Mesenchymal stem cell (in vitro differentiated cells and primary cell): ENCODE data around the gene AK6.

Experiments used
- DNase-seq: peaks from one replicate; pipeline ENCODE4 v3.0.0-alpha.2; 2013
- H2AFZ ChIP-seq: one replicate; pipeline ENCODE4 v1.6.1; 2013; ENCODE audit warnings: low read depth, mild to moderate bottlenecking, control low read depth, inconsistent platforms, low read length, moderate library complexity
- H2AK5ac ChIP-seq: 2 replicates; pipeline ENCODE4 v1.6.1; 2013; ENCODE audit warnings: low read length, moderate library complexity, mild to moderate bottlenecking, inconsistent platforms; ENCODE audit not compliant: severe bottlenecking
- H2BK120ac ChIP-seq: one replicate; pipeline ENCODE4 v1.6.1; 2013; ENCODE audit warnings: low read depth, mild to moderate bottlenecking, inconsistent platforms, low read length, moderate library complexity
- H2BK12ac ChIP-seq, 2 experiments: one replicate each; pipeline ENCODE4 v1.6.1; 2013; ENCODE audit warnings: inconsistent platforms in 2 of 2, low read length in 2 of 2, mild to moderate bottlenecking in 2 of 2, moderate library complexity in 2 of 2, control low read depth in 1 of 2
- H2BK15ac ChIP-seq: one replicate; pipeline ENCODE4 v1.6.1; 2013; ENCODE audit warnings: mild to moderate bottlenecking, low read depth, inconsistent platforms; ENCODE audit not compliant: poor library complexity, severe bottlenecking
- H2BK5ac ChIP-seq: 2 replicates; pipeline ENCODE4 v1.6.1; 2013; ENCODE audit warnings: low read depth, mild to moderate bottlenecking, low read length, control low read depth, inconsistent platforms; ENCODE audit not compliant: poor library complexity, severe bottlenecking
- H3K14ac ChIP-seq, 2 experiments: one replicate each; pipeline ENCODE4 v1.6.1; 2013; ENCODE audit warnings: inconsistent platforms in 2 of 2, low read length in 2 of 2, control low read depth in 1 of 2, mild to moderate bottlenecking in 1 of 2, moderate library complexity in 1 of 2
- H3K18ac ChIP-seq, 2 experiments: one replicate each; pipeline ENCODE4 v1.6.1; 2013; ENCODE audit warnings: inconsistent platforms in 2 of 2, low read length in 2 of 2, control low read depth in 1 of 2, low read depth in 1 of 2, mild to moderate bottlenecking in 1 of 2
- H3K23ac ChIP-seq, 2 experiments: one replicate each; pipeline ENCODE4 v1.6.1; 2013; ENCODE audit warnings: inconsistent platforms in 2 of 2, low read length in 2 of 2, mild to moderate bottlenecking in 2 of 2, moderate library complexity in 2 of 2, control low read depth in 1 of 2
- H3K27ac ChIP-seq: 2 replicates; pipeline ENCODE4 v1.5.1; 2013; ENCODE audit warnings: mild to moderate bottlenecking, moderate library complexity, low read length, control low read depth, inconsistent platforms; ENCODE audit not compliant: poor library complexity, severe bottlenecking
- H3K27me3 ChIP-seq, 2 experiments: 2 replicates each; pipeline versions ENCODE4 v1.6.1 to v1.7.0; 2013; ENCODE audit warnings: low read length in 2 of 2, mild to moderate bottlenecking in 2 of 2, moderate library complexity in 2 of 2, control low read depth in 1 of 2, inconsistent platforms in 1 of 2; ENCODE audit not compliant: control insufficient read depth in 1 of 2, insufficient read depth in 1 of 2
- H3K36me3 ChIP-seq, 2 experiments: 2 replicates each; pipeline versions ENCODE4 v1.6.1 to v1.7.0; 2013; ENCODE audit warnings: low read length in 2 of 2, control low read depth in 1 of 2, inconsistent platforms in 1 of 2, low read depth in 1 of 2, mild to moderate bottlenecking in 1 of 2; ENCODE audit not compliant: insufficient read depth in 2 of 2, control insufficient read depth in 1 of 2
- H3K4ac ChIP-seq, 2 experiments: one replicate each; pipeline ENCODE4 v1.6.1; 2013; ENCODE audit warnings: inconsistent platforms in 2 of 2, low read length in 2 of 2, mild to moderate bottlenecking in 2 of 2, moderate library complexity in 2 of 2, control low read depth in 1 of 2, low read depth in 1 of 2
- H3K4me1 ChIP-seq: 2 replicates; pipeline ENCODE4 v1.6.1; 2013; ENCODE audit warnings: low read depth, low read length, control low read depth; ENCODE audit not compliant: control insufficient read depth, insufficient read depth
- H3K4me2 ChIP-seq: 2 replicates; pipeline ENCODE4 v1.6.1; 2013; ENCODE audit warnings: low read length, mild to moderate bottlenecking, inconsistent platforms; ENCODE audit not compliant: poor library complexity, severe bottlenecking
- H3K4me3 ChIP-seq, 2 experiments: 2 replicates each; pipeline versions ENCODE4 v1.5.1 to v1.7.0; 2013; ENCODE audit warnings: low read length in 2 of 2, mild to moderate bottlenecking in 2 of 2, control low read depth in 1 of 2, low read depth in 1 of 2; ENCODE audit not compliant: insufficient read depth in 1 of 2
- H3K79me1 ChIP-seq: replicated peaks from 2 replicates; pipeline ENCODE4 v1.6.1; 2013; ENCODE audit warnings: mild to moderate bottlenecking, control low read depth, low read length, inconsistent platforms; ENCODE audit not compliant: poor library complexity, severe bottlenecking
- H3K9ac ChIP-seq: 2 replicates; pipeline ENCODE4 v1.7.0; 2013; ENCODE audit warnings: mild to moderate bottlenecking, low read length, moderate library complexity
- H3K9me3 ChIP-seq: 2 replicates; pipeline ENCODE4 v1.7.0; 2013; ENCODE audit warnings: mild to moderate bottlenecking, low read length; ENCODE audit not compliant: control insufficient read depth
- H4K8ac ChIP-seq: one replicate; pipeline ENCODE4 v1.6.1; 2013; ENCODE audit warnings: inconsistent platforms, mild to moderate bottlenecking, low read length, moderate library complexity
- H4K91ac ChIP-seq: one replicate; pipeline ENCODE4 v1.6.1; 2013; ENCODE audit warnings: mild to moderate bottlenecking, low read length, inconsistent platforms
- WGBS: methylation state at CpG from one replicate; pipeline ENCODE4 v1.1.7; 2013; ENCODE audit warnings: mixed read lengths; 5-methylcytosine and 5-hydroxymethylcytosine counted together

AK6 gene

GRCh38 chr5:69329905-69330489 is 39.3 kb downstream of the AK6 start:
- H3K9me3 ChIP-seq: no peaks in the 10 kb centered on the region
- H3K4me2 ChIP-seq: no peak overlapping the region
- no peak overlapping the region for H3K18ac ChIP-seq
- no peak overlapping the region for H4K8ac ChIP-seq
- H2BK5ac ChIP-seq: no peak overlapping the region
- H3K27me3 ChIP-seq: no peaks in the 10 kb centered on the region
- H2BK12ac ChIP-seq: no peak overlapping the region
- H3K4me3 ChIP-seq: no peak overlapping the region
- no peak for DNase-seq
- no peak overlapping the region for H2BK15ac ChIP-seq
- H3K14ac ChIP-seq: no peak overlapping the region
- no peak overlapping the region for H3K23ac ChIP-seq
- H4K91ac ChIP-seq: no peak overlapping the region
- H3K79me1 ChIP-seq: no peaks in the 10 kb centered on the region
- H2BK120ac ChIP-seq: no peak overlapping the region
- no peak overlapping the region for H2AK5ac ChIP-seq
- peaks cover 2% of the 10 kb centered on the region for H3K4me1 ChIP-seq
- no peak overlapping the region for H3K27ac ChIP-seq
- no peak overlapping the region for H2AFZ ChIP-seq
- H3K36me3 ChIP-seq: no peaks in the 10 kb centered on the region
- H3K9ac ChIP-seq: no peak overlapping the region
- 92% methylated on average over 9 of the region's 9 CpGs for WGBS
- no peak overlapping the region for H3K4ac ChIP-seq

- Histone ChIP-seq H3K4me2 (no peak overlapping the region), H3K36me3 (no peaks in the 10 kb centered on the region), H3K4me3 (no peak overlapping the region), H3K4ac (no peak overlapping the region), H3K18ac (no peak overlapping the region), H3K4me1 (no peaks in the 10 kb centered on the region), H2AK5ac (no peak overlapping the region), H2BK120ac (no peak overlapping the region), H3K79me1 (no peaks in the 10 kb centered on the region), H4K8ac (no peak overlapping the region), H3K23ac (no peak overlapping the region), H3K27me3 (no peaks in the 10 kb centered on the region), H3K9me3 (no peaks in the 10 kb centered on the region), H2BK15ac (no peak overlapping the region), H2AFZ (no peak overlapping the region), H2BK12ac (no peak overlapping the region), H3K14ac (no peak overlapping the region), H4K91ac (no peak overlapping the region), H3K9ac (no peak overlapping the region), H3K27ac (no peak overlapping the region), H2BK5ac (no peak overlapping the region)
- no CpG with 5 or more reads among the region's 1 CpG for WGBS
- no peak for DNase-seq
Measured at GRCh38 chr5:69326365-69326764, 43.0 kb downstream of the AK6 start.

GRCh38 chr5:69317391-69317790 is 51.9 kb downstream of the AK6 start:
- Histone ChIP-seq H3K4me2 (no peak overlapping the region), H2BK15ac (no peak overlapping the region), H3K14ac (no peak overlapping the region), H3K27ac (no peak overlapping the region), H3K36me3 (peaks cover 0 to 9% of the 10 kb centered on the region in 2 experiments), H2AK5ac (no peak overlapping the region), H3K4me3 (no peak overlapping the region), H2BK120ac (no peak overlapping the region), H3K79me1 (no peaks in the 10 kb centered on the region), H4K8ac (no peak overlapping the region), H3K27me3 (no peaks in the 10 kb centered on the region), H3K4ac (no peak overlapping the region), H2BK5ac (no peak overlapping the region), H3K9ac (no peak overlapping the region), H4K91ac (no peak overlapping the region), H3K4me1 (no peaks in the 10 kb centered on the region), H2BK12ac (no peak overlapping the region), H3K9me3 (no peaks in the 10 kb centered on the region), H3K23ac (no peak overlapping the region), H2AFZ (no peak overlapping the region), H3K18ac (no peak overlapping the region)
- 100% methylated on average over 2 of the region's 4 CpGs for WGBS
- no peak for DNase-seq

- 82% methylated on average over 1 of the region's 1 CpG for WGBS
Measured at GRCh38 chr5:69315972-69316371, 53.3 kb downstream of the AK6 start.

More at GRCh38 chr5:69315972-69316371, 53.3 kb downstream of the AK6 start:
- no peak overlapping the region for H3K4ac ChIP-seq
- H2BK120ac ChIP-seq: no peak overlapping the region
- no peak overlapping the region for H2AFZ ChIP-seq
- DNase-seq: no peak
- H2BK12ac ChIP-seq: no peak overlapping the region
- no peak overlapping the region for H3K9ac ChIP-seq
- no peak overlapping the region for H3K27ac ChIP-seq
- no peaks in the 10 kb centered on the region for H3K79me1 ChIP-seq
- H3K18ac ChIP-seq: no peak overlapping the region
- no peak overlapping the region for H3K4me3 ChIP-seq
- H2AK5ac ChIP-seq: no peak overlapping the region
- no peak overlapping the region for H3K23ac ChIP-seq
- H3K14ac ChIP-seq: no peak overlapping the region
- no peak overlapping the region for H4K8ac ChIP-seq
- H3K9me3 ChIP-seq: no peaks in the 10 kb centered on the region
- H2BK15ac ChIP-seq: no peak overlapping the region
- H3K36me3 ChIP-seq: peaks cover 0 to 9% of the 10 kb centered on the region in 2 experiments
- H3K27me3 ChIP-seq: no peaks in the 10 kb centered on the region
- no peak overlapping the region for H2BK5ac ChIP-seq
- no peak overlapping the region for H4K91ac ChIP-seq
- no peaks in the 10 kb centered on the region for H3K4me1 ChIP-seq
- H3K4me2 ChIP-seq: no peak overlapping the region
